Measurements from ENCODE around the gene SUMF2. TPM values are rescaled to one million over a fixed set of nuclear protein-coding genes. Genes with fewer than 3 reads are reported as not detected.
A peak's percentile ranks its signal among the peaks of the same experiment; 100 is the strongest.
"Not testable (repeated sequence)": the region's sequence is repeated elsewhere in the genome, so short reads cannot be mapped to it uniquely, and the experiment has no call there.

Gene SUMF2
- total RNA-seq, 1 donor from 2014 or later: 87.8 TPM

GRCh38 chr7:56097700-56098099 is 33.6 kb downstream of the SUMF2 start:
- no peaks in the 10 kb centered on the region for H3K36me3 Mint-ChIP-seq (ENCODE audit: low read depth, unreplicated experiment)
- H3K9me3 Mint-ChIP-seq (ENCODE audit: unreplicated experiment): no peaks in the 10 kb centered on the region
- peaks cover 11% of the 10 kb centered on the region for H3K4me1 ChIP-seq (ENCODE audit: insufficient read depth, low read length)
- FAIRE-seq: no peak
- H3K4me3 Mint-ChIP-seq (ENCODE audit: unreplicated experiment): no peak overlapping the region
- H3K9me3 ChIP-seq (ENCODE audit: insufficient read depth, low read depth, low read length): no peaks in the 10 kb centered on the region
- no peak overlapping the region for H2AFZ ChIP-seq (ENCODE audit: low read depth, low read length)
- H3K4me2 ChIP-seq (ENCODE audit: low read length): peak overlapping the region; percentile 2
- H3K4me3 ChIP-seq (ENCODE audit: insufficient read depth, low read depth, low read length): no peak overlapping the region
- H4K20me1 ChIP-seq (ENCODE audit: insufficient read depth, low read length): peaks cover 4% of the 10 kb centered on the region
- H3K36me3 ChIP-seq (ENCODE audit: insufficient read depth, low read length): peaks cover 30% of the 10 kb centered on the region
- H3K9ac ChIP-seq (ENCODE audit: low read length): no peak overlapping the region
- no peaks in the 10 kb centered on the region for H3K27me3 ChIP-seq (ENCODE audit: insufficient read depth, low read length)
- no peak overlapping the region for H3K27ac Mint-ChIP-seq (ENCODE audit: unreplicated experiment)
- H3K27me3 Mint-ChIP-seq (ENCODE audit: low read depth, unreplicated experiment): no peaks in the 10 kb centered on the region
- H3K4me1 Mint-ChIP-seq (ENCODE audit: low read depth, unreplicated experiment): no peaks in the 10 kb centered on the region
- peak; percentile 73 for DNase-seq (ENCODE audit: low read depth)
- no peak for TF ChIP-seq EZH2 (IDR thresholded peaks at IDR 0.05; ENCODE audit: insufficient read depth, low read length)
- TF ChIP-seq CTCF (IDR thresholded peaks at IDR 0.05; ENCODE audit: insufficient read depth, low read depth, low read length): no peak
- H3K27ac ChIP-seq (ENCODE audit: low read depth, low read length): no peak overlapping the region
- H3K79me2 ChIP-seq (ENCODE audit: insufficient read depth, low read length): peaks cover 3% of the 10 kb centered on the region

- not testable (repeated sequence) for H3K4me1 Mint-ChIP-seq (ENCODE audit: low read depth, unreplicated experiment); H3K27me3 ChIP-seq (ENCODE audit: insufficient read depth, low read length); H3K9ac ChIP-seq (ENCODE audit: low read length); H3K9me3 ChIP-seq (ENCODE audit: insufficient read depth, low read depth, low read length); H3K4me3 Mint-ChIP-seq (ENCODE audit: unreplicated experiment); H3K9me3 Mint-ChIP-seq (ENCODE audit: unreplicated experiment); H3K36me3 Mint-ChIP-seq (ENCODE audit: low read depth, unreplicated experiment); H2AFZ ChIP-seq (ENCODE audit: low read depth, low read length); H3K4me2 ChIP-seq (ENCODE audit: low read length); H3K79me2 ChIP-seq (ENCODE audit: insufficient read depth, low read length); H3K4me3 ChIP-seq (ENCODE audit: insufficient read depth, low read depth, low read length); H3K4me1 ChIP-seq (ENCODE audit: insufficient read depth, low read length); H3K27ac Mint-ChIP-seq (ENCODE audit: unreplicated experiment); H3K27ac ChIP-seq (ENCODE audit: low read depth, low read length); DNase-seq (ENCODE audit: low read depth); FAIRE-seq; H3K27me3 Mint-ChIP-seq (ENCODE audit: low read depth, unreplicated experiment)
- H4K20me1 ChIP-seq (ENCODE audit: insufficient read depth, low read length): peaks cover 10% of the 10 kb centered on the region
- peaks cover 35% of the 10 kb centered on the region for H3K36me3 ChIP-seq (ENCODE audit: insufficient read depth, low read length)
These were observed 34.3 kb downstream of the SUMF2 start for GRCh38 chr7:56098187-56099008.

- Histone ChIP-seq H3K79me2 (ENCODE audit: insufficient read depth, low read length) (peaks cover 21% of the 10 kb centered on the region), H2AFZ (ENCODE audit: low read depth, low read length) (no peak overlapping the region), H3K9ac (ENCODE audit: low read length) (no peak overlapping the region), H3K4me3 (ENCODE audit: insufficient read depth, low read depth, low read length) (no peak overlapping the region), H3K27ac (ENCODE audit: low read depth, low read length) (no peak overlapping the region), H3K27me3 (ENCODE audit: insufficient read depth, low read length) (no peaks in the 10 kb centered on the region), H4K20me1 (ENCODE audit: insufficient read depth, low read length) (peaks cover 23% of the 10 kb centered on the region), H3K9me3 (ENCODE audit: insufficient read depth, low read depth, low read length) (no peaks in the 10 kb centered on the region), H3K4me2 (ENCODE audit: low read length) (no peak overlapping the region), H3K36me3 (ENCODE audit: insufficient read depth, low read length) (peaks cover 42% of the 10 kb centered on the region), H3K4me1 (ENCODE audit: insufficient read depth, low read length) (peaks cover 6% of the 10 kb centered on the region)
- DNase-seq (ENCODE audit: low read depth): no peak
- no peaks in the 10 kb centered on the region for H3K27me3 Mint-ChIP-seq (ENCODE audit: low read depth, unreplicated experiment)
- FAIRE-seq: no peak
- H3K36me3 Mint-ChIP-seq (ENCODE audit: low read depth, unreplicated experiment): no peaks in the 10 kb centered on the region
- H3K27ac Mint-ChIP-seq (ENCODE audit: unreplicated experiment): no peak overlapping the region
- no peak overlapping the region for H3K4me3 Mint-ChIP-seq (ENCODE audit: unreplicated experiment)
- H3K4me1 Mint-ChIP-seq (ENCODE audit: low read depth, unreplicated experiment): no peaks in the 10 kb centered on the region
- no peaks in the 10 kb centered on the region for H3K9me3 Mint-ChIP-seq (ENCODE audit: unreplicated experiment)
- TF ChIP-seq EZH2 (IDR thresholded peaks at IDR 0.05; ENCODE audit: insufficient read depth, low read length) (no peak), CTCF (IDR thresholded peaks at IDR 0.05; ENCODE audit: insufficient read depth, low read depth, low read length) (no peak)
These were observed 35.6 kb downstream of the SUMF2 start for GRCh38 chr7:56099653-56100052.

- peaks cover 30% of the 10 kb centered on the region for H4K20me1 ChIP-seq (ENCODE audit: insufficient read depth, low read length)
- H3K4me3 ChIP-seq (ENCODE audit: insufficient read depth, low read depth, low read length); H3K4me3 Mint-ChIP-seq (ENCODE audit: unreplicated experiment); H3K4me1 Mint-ChIP-seq (ENCODE audit: low read depth, unreplicated experiment); H3K9me3 ChIP-seq (ENCODE audit: insufficient read depth, low read depth, low read length); H2AFZ ChIP-seq (ENCODE audit: low read depth, low read length); H3K27ac Mint-ChIP-seq (ENCODE audit: unreplicated experiment); H3K27me3 ChIP-seq (ENCODE audit: insufficient read depth, low read length); H3K36me3 Mint-ChIP-seq (ENCODE audit: low read depth, unreplicated experiment); FAIRE-seq; DNase-seq (ENCODE audit: low read depth); H3K27ac ChIP-seq (ENCODE audit: low read depth, low read length); H3K9ac ChIP-seq (ENCODE audit: low read length); H3K9me3 Mint-ChIP-seq (ENCODE audit: unreplicated experiment); H3K4me1 ChIP-seq (ENCODE audit: insufficient read depth, low read length); H3K4me2 ChIP-seq (ENCODE audit: low read length); H3K27me3 Mint-ChIP-seq (ENCODE audit: low read depth, unreplicated experiment): not testable (repeated sequence)
- peaks cover 38% of the 10 kb centered on the region for H3K79me2 ChIP-seq (ENCODE audit: insufficient read depth, low read length)
- peaks cover 42% of the 10 kb centered on the region for H3K36me3 ChIP-seq (ENCODE audit: insufficient read depth, low read length)
These were observed 40.1 kb downstream of the SUMF2 start for GRCh38 chr7:56104138-56104537.
